NCI-H345 (cell line): Measurements from ENCODE around the gene ZNF718.
A peak's percentile ranks its signal among the peaks of the same experiment; 100 is the strongest.
"Not testable (repeated sequence)": the region's sequence is repeated elsewhere in the genome, so short reads cannot be mapped to it uniquely, and the experiment has no call there.

ENCODE experiments used
- DNase-seq: peaks from one replicate; lab custom pipeline; 2025; lab: John Stamatoyannopoulos, UW

ZNF718 gene

GRCh38 chr4:124275-125081, at the start of gene ZNF718:
Gene ZNF718, plus strand, starts transcription at chr4:124501. Its CDS starts 170 bp downstream, at chr4:124671.
- DNase-seq = peak; percentile 90

DNA sequence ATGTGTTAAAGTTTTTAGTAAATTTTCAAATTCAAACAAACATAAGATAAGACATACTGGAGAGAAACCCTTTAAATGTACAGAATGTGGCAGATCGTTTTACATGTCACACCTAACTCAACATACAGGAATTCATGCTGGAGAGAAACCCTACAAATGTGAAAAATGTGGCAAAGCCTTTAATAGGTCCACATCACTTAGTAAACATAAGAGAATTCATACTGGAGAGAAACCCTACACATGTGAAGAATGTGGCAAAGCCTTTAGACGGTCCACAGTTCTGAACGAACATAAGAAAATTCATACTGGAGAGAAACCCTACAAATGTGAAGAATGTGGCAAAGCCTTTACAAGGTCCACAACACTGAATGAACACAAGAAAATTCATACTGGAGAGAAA, 38.4 kb upstream of the ZNF718 start:
- no peak for DNase-seq

GRCh38 chr4:86559-87324, 37.6 kb upstream of the ZNF718 start:
- DNase-seq = not testable (repeated sequence)

GRCh38 chr4:98386-98785, 25.9 kb upstream of the ZNF718 start:
- no peak for DNase-seq

DNA sequence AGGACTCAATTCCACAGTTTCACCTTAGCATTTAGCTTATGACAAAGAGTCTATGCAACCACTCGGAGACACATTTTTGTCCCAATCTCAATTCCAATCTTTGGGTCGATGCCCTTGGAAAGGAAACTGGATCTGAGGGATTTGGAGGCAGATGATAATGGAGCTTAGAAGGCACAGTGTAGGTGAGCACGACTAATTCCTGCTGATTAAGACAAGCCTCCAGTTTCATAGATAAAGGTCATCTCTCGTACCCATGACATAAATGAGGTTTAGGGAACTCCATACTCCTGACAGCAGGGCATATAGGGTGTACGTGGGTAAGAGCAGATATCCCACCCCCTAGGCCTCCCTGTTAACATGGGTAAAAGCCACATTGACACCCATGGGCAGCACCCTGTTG, 24.4 kb upstream of the ZNF718 start:
- DNase-seq = no peak

GRCh38 chr4:107083-107443, 17.2 kb upstream of the ZNF718 start:
- DNase-seq = no peak

DNA sequence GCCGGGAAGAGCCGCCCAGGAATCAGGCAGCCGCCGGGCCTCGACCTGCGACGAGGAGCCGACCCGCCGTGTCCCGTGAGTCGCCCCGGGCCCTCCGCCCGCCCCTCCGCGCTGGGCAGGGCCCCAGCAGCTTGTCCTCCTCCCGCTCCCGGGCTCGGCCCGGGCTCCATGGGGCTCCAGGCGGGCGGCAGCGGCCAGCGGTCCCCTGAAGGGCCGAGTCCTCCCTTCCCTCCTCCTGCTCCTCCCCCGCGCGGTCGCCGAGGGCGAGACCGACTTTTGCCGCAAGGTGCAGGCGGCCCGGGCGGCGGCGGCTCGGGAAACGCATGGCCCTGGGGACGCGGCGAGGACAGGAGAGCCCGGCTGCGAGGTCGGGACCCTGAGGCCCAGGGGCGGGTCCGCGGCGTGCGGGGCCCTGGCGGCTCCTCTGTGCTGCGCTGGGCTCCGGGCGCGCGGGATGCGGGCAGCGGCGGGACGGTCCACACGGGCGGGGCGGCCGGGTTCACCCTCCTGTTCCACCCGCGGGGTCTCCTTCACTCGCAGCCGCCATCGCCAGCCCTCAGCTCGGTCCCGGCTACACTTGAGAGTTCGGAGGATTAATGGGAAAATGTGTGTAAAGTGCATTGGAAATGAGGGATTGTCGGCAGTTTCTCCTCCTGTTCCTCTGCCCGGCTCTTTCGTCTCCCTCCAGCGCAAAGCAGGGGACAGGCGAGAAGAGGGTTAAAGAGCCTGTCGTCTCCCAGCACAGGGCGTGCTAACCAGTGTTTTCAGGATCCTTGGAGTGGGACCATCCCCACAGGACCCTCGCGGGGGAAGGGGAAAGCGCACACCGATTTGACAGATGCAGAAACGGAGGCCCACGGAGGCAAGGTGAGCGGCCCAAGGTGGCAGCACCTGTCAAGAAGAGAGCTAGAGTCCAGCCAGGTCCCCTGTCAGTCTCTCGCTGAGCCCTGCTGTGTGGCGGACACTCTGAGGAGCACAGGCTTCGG, 16.6 kb upstream of the ZNF718 start:
- no peak for DNase-seq

DNA sequence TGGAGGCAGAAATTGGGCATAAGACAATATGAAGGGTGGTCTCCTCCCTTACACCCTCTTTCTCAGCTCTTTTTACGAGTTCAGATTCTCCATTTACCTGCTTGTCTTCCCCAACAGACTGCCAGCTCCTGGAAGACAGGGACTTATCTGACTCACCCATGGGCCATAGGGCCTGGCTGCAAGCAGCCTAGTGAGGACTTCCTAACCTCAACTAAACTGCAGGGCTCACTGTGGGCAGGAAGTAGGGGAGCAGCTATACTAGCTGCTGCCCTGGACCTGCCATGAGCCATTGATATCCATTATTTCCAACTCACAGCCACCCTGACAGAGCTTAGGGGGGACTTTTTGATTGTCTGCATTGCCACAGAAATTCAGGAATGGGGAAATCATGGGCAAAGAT, 11.5 kb upstream of the ZNF718 start:
- no peak for DNase-seq

DNA sequence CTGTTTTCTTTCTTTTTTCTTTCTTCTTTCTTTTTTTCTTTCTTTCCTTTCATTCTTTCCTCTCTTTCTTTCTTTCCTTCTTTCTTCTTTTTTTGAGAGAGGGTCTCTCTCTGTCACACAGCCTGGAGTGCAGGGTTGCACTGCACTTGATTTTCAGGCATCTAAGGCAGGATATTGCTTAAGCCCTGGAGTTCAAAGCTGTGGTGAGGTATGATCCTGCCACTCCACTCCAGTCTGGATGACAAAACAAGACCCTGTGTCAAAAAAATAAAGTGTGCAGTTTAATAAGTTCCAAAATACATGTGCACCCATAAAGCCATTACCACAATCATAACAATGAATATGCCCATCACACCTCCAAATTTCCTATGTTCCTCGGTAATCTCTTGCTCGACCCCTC, 10.6 kb upstream of the ZNF718 start:
- DNase-seq = no peak

DNA sequence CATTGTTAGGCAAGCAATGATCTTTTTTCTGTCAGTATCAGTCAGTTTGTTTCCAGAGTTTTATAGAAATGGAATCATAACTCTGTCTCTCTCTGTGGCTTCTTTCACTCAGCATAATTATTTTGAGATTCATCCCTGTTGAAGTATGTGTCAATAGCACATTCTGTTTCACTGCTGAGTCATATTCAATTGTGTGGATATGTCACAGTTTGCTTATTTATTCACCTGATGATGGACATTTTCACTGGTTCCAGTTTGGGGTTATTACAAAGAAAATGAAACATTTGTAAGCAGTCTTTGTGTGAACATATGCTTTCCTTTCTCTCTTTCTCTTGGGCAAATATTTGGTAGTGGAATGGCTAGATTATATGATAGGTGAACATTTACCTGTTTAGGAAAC, 10.2 kb upstream of the ZNF718 start:
- no peak for DNase-seq

DNA sequence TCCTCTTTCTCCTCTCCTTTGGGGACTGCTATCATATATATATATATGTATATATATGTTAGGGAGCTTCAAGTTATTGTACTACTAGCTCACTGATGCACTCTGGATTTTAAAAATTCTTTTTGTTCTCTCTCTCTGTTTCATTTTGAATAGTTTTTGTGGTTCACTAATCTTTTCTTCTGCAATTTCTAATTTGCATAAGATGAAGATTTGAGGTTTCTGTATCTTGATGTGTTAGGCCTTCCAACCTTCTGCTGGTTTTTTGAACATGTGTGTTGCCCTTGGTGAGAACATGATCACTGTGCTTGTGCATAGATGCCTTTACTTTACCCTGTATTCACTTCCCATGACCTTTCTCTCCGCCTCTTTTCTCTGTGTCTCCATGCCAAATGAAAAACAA, 7.8 kb upstream of the ZNF718 start:
- DNase-seq = no peak

DNA sequence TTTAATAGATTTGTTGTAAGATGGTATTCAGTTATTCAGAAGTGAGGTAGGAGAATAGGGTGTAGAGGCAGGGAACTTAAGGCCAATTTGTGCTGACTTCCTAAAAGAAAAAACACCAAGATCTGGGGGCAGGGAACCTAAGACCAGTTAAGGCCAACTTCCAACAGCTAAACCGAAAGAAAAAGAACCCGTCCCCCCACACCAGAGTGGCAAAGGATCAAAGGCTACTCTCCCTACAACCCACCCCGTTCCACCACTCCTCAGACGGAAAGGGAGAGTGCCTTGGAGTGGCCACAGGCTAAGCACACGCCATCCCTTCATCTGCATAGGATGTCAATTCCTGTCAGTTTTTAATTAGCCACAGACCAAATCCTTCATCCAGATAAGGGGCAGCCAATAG, 3.7 kb upstream of the ZNF718 start:
- DNase-seq = no peak

DNA sequence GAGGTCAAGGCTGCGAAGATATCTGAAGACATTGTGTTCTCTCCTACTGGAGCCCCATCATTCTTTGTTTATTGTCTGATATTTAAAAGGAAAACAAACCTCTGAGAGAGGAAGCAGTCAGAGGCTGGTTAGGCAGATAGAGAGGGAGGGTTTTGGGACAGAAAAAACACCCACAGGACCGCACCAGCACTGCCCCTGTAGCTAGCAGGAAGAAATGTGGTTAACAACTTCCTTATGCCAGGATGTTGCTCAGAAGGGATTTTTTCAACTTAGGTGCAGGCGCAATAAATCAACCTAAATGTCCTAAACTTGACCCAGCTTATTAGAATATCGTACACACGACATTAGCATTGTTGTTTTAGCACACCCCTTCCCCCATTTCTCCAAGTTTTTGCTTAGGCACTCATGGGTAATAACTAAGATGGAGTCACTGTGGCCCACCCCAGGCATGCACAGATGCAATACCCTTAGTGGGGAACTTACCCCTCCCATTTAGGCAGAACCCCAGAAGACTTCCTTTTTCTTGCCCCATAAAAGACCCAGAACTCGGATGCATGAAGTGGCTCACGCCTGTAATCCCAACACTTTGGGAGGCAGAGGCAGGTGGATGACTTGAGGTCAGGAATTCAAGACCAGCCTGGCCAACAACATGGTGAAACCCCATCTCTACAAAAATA, 2.8 kb upstream of the ZNF718 start:
- DNase-seq = no peak

GRCh38 chr4:123922-124274, 403 bp upstream of the ZNF718 start:
- DNase-seq = not testable (repeated sequence)

DNA sequence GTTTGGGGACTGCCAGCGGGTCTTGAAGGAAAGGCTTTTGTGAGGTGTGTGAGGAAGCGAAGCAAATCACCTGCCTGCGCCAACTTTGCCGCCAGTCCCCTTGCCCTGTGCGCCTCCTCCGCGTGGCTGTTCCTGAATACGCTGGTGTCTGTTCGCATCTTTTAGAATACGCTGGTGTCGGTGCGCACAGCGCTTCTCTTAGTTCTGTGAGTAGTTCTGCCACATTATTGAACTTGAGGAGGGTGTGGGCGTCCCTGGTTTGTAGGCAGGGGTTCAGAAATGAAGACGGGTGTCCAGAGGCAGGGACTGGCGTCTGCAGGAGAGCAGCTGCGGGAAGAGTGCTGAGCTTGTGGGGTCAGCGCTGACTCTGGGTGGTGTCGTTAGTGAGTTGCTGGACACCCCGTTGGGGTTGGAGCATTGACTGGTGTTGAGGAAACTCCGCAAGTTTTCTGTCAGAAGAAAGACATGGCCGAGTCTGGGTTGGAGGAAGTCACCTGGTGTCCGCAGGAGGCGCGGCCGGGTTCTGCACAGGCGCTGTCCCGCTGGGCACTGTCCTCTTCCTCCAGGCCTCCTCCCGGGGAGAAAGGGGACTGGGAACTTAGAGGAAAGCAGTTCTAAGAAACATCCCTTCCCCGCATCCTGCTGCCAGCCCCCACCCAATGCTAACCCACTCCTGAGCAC, 930 bp downstream of the ZNF718 start:
- no peak for DNase-seq

GRCh38 chr4:125833-126232, 1.5 kb downstream of the ZNF718 start:
- no peak for DNase-seq

- DNase-seq = no peak
These were observed 8.2 kb downstream of the ZNF718 start for GRCh38 chr4:132483-132882.

- DNase-seq = no peak
These were observed 14.6 kb downstream of the ZNF718 start for GRCh38 chr4:138935-139334.

DNA sequence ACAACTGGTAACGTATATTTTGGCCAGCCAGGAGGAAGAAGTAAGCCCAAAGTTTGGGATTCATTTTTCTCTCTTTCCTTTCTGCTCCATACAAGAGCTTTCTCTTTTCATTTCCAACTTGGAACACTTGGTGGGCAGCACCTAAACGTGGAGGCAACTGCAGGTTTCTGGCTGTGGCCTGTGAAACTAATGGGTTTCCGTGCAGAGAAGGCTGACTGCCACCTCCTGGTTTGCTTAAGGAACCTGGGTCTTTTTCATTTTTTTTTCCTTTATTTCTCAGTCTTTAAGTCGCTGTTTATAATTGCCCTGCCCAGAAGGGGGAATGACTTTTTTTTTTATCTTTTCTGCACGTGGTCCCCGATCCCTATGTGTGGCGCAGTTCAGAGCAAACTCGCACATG, 15.4 kb downstream of the ZNF718 start:
- no peak for DNase-seq

DNA sequence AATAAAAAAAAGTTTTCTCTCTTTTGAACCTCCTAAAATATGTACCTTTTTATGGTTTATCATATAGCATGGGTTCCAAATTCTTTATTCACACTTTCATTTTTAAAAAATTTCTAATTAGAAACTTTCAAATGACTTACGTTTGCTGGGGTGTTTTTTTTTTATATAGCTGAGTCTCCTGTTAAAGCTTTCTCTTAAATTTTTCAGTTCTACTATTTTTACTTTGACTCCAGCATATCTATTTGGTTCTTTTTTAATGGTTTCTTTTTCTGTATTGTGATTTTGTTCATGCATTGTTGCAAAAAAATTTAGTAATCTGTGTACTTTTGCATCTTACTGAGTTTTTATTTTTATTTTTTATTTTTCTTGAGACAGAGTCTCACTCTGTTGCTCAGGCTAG, 22.3 kb downstream of the ZNF718 start:
- no peak for DNase-seq

DNA sequence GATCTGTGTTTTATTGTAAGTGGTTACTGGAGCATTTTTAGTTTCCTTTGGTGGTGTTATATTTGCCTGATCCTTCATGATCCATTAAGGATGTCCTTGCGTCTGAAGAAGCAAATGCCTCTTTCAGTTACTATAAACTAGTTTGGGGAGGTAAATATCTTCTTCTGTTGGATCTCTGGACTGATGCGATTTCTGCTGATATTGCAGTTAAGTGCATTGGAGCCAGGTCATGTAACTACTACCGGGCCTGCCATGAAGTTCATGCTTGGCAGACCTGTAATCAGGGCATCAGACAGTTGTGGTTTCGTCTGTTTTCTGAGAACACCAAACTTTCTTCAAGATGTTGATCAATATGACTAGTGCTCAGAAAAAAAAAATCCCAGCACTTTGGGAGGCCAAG, 22.9 kb downstream of the ZNF718 start:
- DNase-seq = no peak
